GM19035 (cell line): ENCODE results near the gene POU6F2.
A peak's percentile ranks its signal among the peaks of the same experiment; 100 is the strongest.

Experiments used
- ATAC-seq: cut with Tn5 transposase; IDR thresholded peaks from one replicate; pipeline ENCODE4 v1.9.1; 2021; ENCODE audit not compliant: unreplicated experiment

The POU6F2 gene

DNA sequence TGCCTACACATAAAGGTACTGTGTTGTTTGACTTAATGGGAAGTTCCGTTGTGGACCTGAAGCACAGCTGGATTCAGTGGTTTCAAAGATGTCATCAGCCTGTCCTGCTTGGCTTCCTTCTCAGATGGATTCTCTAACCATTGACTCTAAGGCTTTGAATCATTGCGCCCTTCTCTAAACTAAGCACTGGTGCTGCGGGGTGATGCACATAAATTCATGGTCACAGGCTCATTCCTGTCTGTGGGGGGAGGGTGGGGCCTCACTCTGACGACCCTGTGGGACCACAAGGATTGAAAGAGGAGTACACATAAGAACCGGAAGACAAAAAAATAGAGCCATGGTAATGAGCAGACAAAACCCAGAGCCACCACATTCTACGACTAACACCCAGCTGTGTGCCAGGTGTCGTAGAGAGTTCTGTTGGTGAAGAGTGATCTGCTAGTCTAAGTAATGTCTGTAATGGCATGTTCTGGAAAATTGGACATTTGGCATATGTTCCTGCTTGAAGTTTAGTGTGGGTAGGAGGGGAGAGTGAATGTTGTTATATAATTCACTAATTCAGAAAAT, 491.2 kb downstream of the POU6F2 start:
- ATAC-seq, result no peak

DNA sequence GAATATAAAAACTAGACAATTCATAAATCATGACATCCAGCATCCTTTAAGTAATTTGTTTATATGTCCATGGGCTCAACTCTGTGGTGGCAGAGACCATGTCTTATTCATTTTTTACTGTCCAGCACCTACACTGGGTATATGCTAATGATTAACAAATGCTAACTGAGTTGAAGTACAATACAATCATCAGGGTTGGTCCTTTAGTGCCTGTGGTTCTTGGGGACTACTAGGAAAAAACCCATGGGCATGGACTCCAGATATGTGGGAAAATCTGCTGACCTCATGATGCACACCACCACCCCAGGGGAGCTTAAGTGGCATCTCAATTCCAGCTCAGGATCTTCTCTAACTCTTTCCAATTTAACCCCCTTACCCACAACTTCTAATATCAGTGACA, 503.2 kb downstream of the POU6F2 start:
- ATAC-seq, result no peak

DNA sequence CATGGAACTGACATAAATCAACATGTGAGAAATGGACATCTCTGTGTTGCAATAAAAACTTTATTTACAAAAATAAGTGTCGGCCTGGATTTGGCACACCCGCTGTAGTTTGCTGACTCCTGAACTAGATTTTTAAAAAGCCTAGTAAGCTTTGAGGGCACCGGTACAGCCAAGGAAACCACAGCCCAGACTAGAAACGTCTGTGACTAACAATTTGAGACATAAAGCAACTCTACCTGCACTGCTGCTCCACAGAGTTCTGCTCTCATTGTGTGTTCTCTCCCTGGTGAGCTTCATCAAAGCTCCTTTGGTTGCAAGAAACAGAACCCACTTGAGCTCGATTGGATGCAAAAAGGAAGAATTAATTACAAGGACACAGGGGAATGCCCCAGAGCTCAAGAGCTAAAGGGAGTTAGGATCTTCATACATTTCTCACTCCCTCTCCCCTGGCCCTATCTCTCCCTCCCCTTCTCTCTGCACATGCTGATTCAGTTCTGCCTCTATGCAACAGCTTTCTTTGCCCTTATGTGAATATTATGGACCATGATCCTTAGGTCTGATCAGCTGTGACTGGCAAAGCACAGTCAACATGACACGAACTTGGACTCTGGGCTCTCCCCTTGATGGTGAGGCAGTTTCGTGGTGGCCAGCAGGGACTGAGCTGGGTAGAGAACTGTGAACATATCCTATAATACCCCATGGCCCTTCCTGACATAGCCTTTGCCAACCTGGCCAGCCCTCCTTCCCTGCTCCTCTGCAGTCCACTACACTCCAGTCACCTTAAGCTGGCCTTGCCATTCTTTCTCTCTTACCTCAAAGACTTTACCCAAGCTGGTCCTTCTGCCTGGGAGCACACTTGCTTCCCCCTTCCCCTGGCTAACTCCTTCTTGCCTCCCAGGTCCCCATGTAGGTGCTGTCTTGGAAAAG, 511.0 kb downstream of the POU6F2 start:
- no peak for ATAC-seq

DNA sequence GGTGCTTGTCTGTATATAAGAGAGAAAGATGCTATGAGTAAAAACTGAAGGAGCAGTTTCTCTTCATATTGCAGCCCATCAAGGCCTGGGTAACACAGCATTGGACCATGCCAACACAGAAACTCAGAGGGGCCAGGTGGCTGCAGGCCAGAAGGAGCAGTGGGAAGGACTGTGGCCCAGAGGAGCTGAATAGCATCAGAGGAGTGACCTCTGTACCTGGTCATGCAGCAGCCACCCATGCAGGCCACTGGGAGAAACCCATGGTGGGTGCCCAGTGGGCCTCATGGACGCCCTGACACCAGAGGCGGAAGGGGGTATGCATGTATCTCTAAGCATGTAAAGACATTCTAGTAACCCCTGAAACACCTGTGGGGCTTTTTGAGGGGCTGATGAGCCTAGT, 512.6 kb downstream of the POU6F2 start:
- ATAC-seq, result no peak

DNA sequence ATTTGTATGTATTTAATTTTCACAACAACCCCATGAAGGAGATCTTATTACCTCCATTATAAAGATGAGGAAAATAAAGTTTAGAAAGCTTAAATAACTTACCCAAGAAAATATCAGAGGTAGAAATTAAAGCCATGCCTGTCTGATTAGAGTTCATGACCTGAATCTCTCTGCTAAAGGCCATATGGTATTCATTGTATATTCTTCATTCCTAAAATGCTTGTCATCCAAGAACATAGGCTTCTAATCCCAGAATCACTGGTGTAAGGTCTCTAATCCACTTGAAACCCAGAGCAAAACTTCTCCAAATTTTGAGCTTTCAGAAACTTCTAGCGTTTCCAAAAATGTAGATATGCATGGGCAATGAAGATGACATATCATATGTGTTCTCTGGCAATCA, 516.2 kb downstream of the POU6F2 start:
- ATAC-seq, result no peak

DNA sequence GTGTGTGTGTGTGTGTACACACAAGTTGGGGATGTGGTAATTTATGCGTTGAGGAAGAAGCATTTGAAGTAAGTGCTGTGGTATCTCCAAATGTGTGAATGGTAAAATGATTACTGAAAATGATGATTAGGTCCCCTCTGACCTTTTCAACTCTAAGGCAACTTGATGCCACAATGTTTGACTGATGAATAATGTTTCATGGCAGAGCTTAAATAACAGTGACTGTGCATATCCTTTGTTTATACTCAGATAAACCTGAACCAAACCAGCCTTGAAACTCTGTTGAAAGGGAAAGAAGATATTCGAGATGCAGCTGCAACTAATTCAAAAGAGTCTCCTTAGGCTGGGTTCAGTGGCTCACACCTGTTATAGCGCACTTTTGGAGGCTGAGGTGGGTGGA, 523.6 kb downstream of the POU6F2 start:
- ATAC-seq, result no peak

DNA sequence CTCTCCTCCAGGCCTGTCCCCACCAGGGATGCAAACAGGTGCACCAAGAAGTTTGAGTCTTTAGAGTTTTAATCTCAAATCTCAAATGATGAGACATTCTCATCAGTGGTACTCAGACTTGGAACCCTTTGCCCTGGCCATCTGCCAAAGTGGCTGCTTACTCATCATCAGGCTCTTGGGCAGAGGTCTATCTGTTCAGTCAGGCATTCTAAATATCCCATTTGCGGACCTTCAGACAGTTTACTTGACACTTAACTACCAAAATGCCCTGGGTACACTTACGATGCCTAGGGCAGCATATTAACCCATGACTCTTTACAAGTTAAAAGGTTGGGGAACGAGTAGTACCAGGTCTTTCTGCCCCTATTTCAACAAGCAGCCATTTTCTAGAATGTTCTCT, 527.3 kb downstream of the POU6F2 start:
- no peak for ATAC-seq

DNA sequence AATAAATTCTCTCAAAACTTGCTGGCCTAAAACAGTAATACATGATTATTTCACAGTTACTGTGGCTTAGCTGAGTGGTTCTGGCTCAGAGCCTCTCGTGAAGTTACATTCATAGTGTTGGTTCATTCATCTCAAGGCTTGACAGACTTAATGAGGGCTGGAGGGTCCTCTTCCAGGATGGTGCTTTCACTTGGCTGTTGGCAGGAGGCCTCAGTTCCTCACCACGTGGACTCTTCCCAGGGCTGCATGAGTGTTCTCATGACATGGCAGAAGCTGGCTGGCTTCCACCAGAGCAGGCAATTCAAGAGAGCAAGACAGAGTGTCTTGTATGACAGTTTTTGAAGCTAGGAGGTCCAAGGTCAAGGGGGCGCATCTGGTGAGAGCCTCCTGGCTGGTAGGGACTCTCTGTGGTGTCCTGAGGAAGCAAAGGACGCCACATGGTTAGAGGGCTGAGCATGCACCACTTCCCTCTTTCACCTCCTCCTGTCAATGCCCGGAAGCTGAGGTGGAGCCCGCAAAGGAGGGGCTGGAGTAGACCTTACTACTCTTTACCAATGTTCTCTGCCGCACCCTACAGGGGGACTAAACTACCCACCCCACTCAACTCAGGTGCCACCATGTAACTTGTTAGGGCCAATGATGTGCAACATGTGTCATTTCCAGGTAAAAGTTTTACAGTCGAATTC, 530.3 kb downstream of the POU6F2 start:
- peak; percentile 77 for ATAC-seq

DNA sequence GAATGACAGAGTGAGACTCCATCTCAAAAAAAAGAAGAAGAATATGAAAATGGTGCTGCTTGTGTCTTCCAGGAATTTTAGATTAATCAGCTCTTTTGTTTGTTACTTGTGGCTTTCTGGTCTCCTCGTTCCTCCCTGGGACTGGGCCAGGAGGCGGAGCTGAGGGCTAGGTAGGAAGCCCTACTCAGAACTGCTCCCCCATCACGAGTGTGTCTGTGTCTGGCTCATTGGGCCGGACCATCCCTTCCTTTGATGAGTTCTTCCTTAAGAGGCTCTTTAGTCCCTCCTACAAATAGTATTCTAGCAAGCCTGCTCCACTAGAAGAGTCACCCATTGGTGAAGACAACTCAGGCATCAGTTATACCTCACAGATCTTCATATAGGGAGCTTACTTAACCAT, 531.7 kb downstream of the POU6F2 start:
- ATAC-seq, result no peak

DNA sequence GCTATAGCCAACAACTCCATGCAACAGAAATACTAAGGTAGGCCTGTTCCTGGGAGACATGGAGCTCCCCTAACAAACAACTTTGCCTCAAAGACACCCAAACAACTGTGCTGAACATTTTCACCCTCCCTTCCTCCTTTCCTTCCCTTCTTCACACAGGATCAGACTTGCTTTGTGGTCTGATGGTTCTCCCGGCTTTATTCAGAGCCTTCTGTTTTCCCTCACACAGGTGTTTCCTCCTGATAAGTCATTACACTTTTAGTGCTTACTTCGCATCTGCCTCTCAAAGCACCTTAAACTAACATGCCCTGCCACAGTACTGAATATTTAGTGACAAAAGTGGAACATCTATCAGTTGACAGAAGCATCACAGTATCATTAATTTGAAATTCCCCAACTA, 532.2 kb downstream of the POU6F2 start:
- ATAC-seq, result no peak

DNA sequence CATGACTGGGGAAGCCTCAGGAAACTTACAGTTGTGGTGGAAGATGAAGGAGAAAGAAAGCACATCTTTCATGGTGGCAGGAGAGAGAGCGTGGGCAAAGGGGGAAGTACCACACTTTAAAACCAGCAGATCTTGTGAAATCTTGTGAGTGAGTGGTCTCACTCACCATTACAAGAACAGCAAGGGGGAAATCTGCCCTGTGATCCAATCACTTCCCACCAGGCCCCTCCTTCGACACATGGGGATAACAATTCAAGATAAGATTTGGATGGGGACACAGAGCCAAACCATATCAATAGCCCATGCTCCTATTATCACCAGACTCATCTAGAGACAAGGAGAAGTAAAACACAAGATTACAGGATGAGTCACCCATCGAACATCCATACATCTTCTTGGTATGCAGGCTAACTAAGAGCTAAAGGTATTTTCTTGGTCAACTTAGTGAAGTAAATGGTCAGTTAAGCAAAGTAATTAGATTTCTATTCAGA, 533.2 kb downstream of the POU6F2 start:
- no peak for ATAC-seq

DNA sequence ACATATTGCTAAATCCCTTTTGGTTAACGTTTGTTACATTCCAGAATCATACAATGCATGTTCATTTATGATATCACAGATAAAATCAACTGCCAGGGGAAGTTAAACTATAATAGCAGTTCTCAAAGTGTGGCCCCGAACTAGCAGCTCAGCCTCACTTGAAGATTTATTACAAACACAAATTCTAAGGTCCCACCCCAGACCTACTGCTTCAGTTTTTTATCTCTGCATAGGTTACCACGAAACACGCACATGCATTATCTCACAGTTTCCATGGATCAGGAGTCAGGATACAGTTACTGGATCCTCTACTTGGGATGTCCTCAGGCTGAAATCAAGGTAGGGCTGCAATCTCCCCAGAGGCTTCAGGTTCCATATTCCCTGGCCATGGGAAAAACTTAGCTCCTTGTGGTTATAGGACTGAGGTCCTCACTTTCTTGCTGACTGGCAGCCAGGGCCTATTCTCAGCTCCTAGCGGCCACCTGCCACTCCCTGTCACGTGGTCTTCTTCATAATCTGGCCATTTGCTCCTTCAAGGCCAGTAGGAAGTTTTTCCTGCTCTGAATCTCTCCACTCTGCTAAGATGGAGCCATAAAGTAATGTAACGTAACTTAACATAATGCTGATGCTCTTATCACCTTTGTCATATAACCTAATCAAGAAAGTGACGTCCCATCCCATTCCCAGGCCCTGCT, 538.0 kb downstream of the POU6F2 start:
- ATAC-seq, result no peak

DNA sequence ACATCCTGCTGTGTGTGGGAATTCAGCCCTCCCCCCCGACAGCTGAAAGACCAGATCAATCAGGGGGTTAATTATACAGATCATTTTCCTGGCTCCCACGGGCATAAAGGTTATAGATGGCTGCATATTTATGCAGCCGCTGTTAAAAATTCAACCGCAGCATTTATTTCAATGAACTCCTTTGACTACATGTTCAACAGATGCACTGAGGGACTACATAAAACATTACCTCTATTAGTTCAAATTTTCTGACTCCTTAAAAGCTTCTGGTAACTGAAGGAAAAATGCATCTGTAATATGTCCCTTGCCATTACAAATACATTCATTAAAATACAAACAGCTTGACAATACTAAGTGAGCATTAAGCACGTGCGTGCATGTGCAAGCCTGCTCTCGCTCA, 538.8 kb downstream of the POU6F2 start:
- no peak for ATAC-seq

DNA sequence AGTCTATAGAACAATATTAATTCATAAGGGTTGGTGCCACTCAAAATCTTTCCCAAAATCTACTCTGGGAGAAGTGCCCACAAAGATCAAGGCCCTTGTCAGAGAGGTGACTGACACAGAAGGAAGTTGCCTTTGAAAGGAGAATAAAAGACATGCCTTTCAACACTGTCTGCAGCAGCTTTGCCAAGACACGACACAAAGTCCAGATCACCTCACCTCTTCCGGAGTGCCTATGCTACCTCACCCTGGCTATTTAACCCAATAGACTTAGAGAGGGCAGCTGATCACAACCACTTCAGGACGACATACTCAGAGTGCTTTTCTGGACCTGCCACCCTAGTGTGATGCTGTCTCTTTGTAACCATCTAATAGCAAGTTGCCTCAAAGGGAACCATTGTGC, 539.5 kb downstream of the POU6F2 start:
- no peak for ATAC-seq
